ENCODE measurements around the gene AP2S1. TPM values are rescaled to one million over a fixed set of nuclear protein-coding genes. Genes with fewer than 3 reads are reported as not detected.
"Not testable (repeated sequence)": the region's sequence is repeated elsewhere in the genome, so short reads cannot be mapped to it uniquely, and the experiment has no call there.

AP2S1 gene
- total RNA-seq, 1 donor from 2014 or later, result 117 TPM

- no peak for DNase-seq (ENCODE audit: low read depth)
Observed at GRCh38 chr19:46842791-46843190, 7.9 kb downstream of the AP2S1 start.

- DNase-seq (ENCODE audit: low read depth), result no peak
Observed at GRCh38 chr19:46841458-46842083, 9.1 kb downstream of the AP2S1 start.

GRCh38 chr19:46840498-46840942, 10.1 kb downstream of the AP2S1 start:
- DNase-seq (ENCODE audit: low read depth), result peak; percentile 47

- no peak for DNase-seq (ENCODE audit: low read depth)
Observed at GRCh38 chr19:46839752-46840497, 10.7 kb downstream of the AP2S1 start.

GRCh38 chr19:46838160-46838559, 12.5 kb downstream of the AP2S1 start:
- no peak for DNase-seq (ENCODE audit: low read depth)

- DNase-seq (ENCODE audit: low read depth), result no peak
Observed at GRCh38 chr19:46834984-46835383, 15.7 kb downstream of the AP2S1 start.

GRCh38 chr19:46834121-46834520, 16.5 kb downstream of the AP2S1 start:
- DNase-seq (ENCODE audit: low read depth), result no peak

- DNase-seq (ENCODE audit: low read depth), result no peak
Observed at GRCh38 chr19:46830864-46831263, 19.8 kb downstream of the AP2S1 start.

- no peak for DNase-seq (ENCODE audit: low read depth)
Observed at GRCh38 chr19:46828484-46828883, 22.2 kb downstream of the AP2S1 start.

- no peak for DNase-seq (ENCODE audit: low read depth)
Observed at GRCh38 chr19:46825731-46826055, 25.0 kb downstream of the AP2S1 start.

- no peak for DNase-seq (ENCODE audit: low read depth)
Observed at GRCh38 chr19:46824890-46825730, 25.5 kb downstream of the AP2S1 start.

- DNase-seq (ENCODE audit: low read depth), result no peak
Observed at GRCh38 chr19:46823049-46823448, 27.6 kb downstream of the AP2S1 start.

GRCh38 chr19:46822410-46822787, 28.2 kb downstream of the AP2S1 start:
- not testable (repeated sequence) for DNase-seq (ENCODE audit: low read depth)

- no peak for DNase-seq (ENCODE audit: low read depth)
Observed at GRCh38 chr19:46821512-46822409, 28.9 kb downstream of the AP2S1 start.

GRCh38 chr19:46818812-46819211, 31.8 kb downstream of the AP2S1 start:
- no peak for DNase-seq (ENCODE audit: low read depth)

- no peak for DNase-seq (ENCODE audit: low read depth)
Observed at GRCh38 chr19:46815833-46816627, 34.6 kb downstream of the AP2S1 start.

GRCh38 chr19:46813839-46814358, 36.7 kb downstream of the AP2S1 start:
- DNase-seq (ENCODE audit: low read depth), result peak; percentile 79

GRCh38 chr19:46812977-46813838, 37.4 kb downstream of the AP2S1 start:
- peak; percentile 64 for DNase-seq (ENCODE audit: low read depth)

GRCh38 chr19:46809534-46810272, 40.9 kb downstream of the AP2S1 start:
- no peak for DNase-seq (ENCODE audit: low read depth)
